Peyer's patch (tissue), 4 donors: Measurements from ENCODE around the gene ME2.

Experiments
- CTCF ChIP-seq, 6 experiments: fragments of 450-650 bp in 4 of 6; fragments of 200-600 bp in 2 of 6; sonication (generic) in 1 of 6; IDR thresholded peaks; one replicate each; pipeline ENCODE4 v1.5.1; 2017 to 2019; ENCODE audit warnings: antibody characterized with exemption in 6 of 6, mild to moderate bottlenecking in 3 of 6, moderate library complexity in 1 of 6
- POLR2A ChIP-seq, 2 donors: fragments of 450-650 bp; IDR thresholded peaks; one replicate each; pipeline ENCODE4 v1.5.1; 2017; ENCODE audit warnings: antibody characterized with exemption in 2 of 2, mild to moderate bottlenecking in 2 of 2, moderate library complexity in 2 of 2

GRCh38 chr18:50987261-50987660 is 108.3 kb downstream of the ME2 start:
- no peak for TF ChIP-seq CTCF (IDR thresholded peaks at IDR 0.05)
- no peak for TF ChIP-seq POLR2A (IDR thresholded peaks at IDR 0.05)
